BJ (cell line): ENCODE measurements around the gene RAB23. TPM values are rescaled to one million over a fixed set of nuclear protein-coding genes. Genes with fewer than 3 reads are reported as not detected.

Experiments used
- CTCF ChIA-PET: fragments of 350-600 bp; formaldehyde crosslinking; extraction: SDS; loops from one replicate; lab custom pipeline; 2021; ENCODE audit warnings: antibody characterized with exemption, inconsistent platforms; lab: Yijun Ruan, JAX
- POLR2A ChIA-PET: fragments of 300-600 bp; sonication (Branson Sonifier 250); formaldehyde crosslinking; extraction: SDS; loops from one replicate; lab custom pipeline; 2021; ENCODE audit warnings: antibody characterized with exemption; lab: Charles Lee
- DNase-seq: peaks from one replicate; pipeline ENCODE4 v3.0.0-alpha.2; 2011; ENCODE audit warnings: low read depth
- H3K27me3 ChIP-seq: 2 replicates; pipeline ENCODE4 v1.6.0; 2011; ENCODE audit warnings: low read length; ENCODE audit not compliant: control insufficient read depth, insufficient read depth
- H3K36me3 ChIP-seq: 2 replicates; pipeline ENCODE4 v1.5.1; 2011; ENCODE audit warnings: low read length; ENCODE audit not compliant: control insufficient read depth, insufficient read depth
- H3K4me3 ChIP-seq: 2 replicates; pipeline ENCODE4 v1.5.1; 2011; ENCODE audit warnings: low read depth, mild to moderate bottlenecking, control low read depth, low read length
- CTCF ChIP-seq: IDR thresholded peaks from 2 replicates; pipeline ENCODE4 v1.5.1; 2011; ENCODE audit warnings: low read depth, mild to moderate bottlenecking, control low read depth, inconsistent platforms, low read length, moderate library complexity; ENCODE audit not compliant: insufficient read depth
- polyA plus RNA-seq: library from polyadenylated mRNA; depleted of rRNA; stranded (reverse); fragments of >200 nt; gene quantifications from 2 replicates; pipeline ENCODE4 v1.2.3, GENCODE V29; 2011

RAB23 gene
- polyA plus RNA-seq, 1 experiment, result 20.6 TPM

DNA sequence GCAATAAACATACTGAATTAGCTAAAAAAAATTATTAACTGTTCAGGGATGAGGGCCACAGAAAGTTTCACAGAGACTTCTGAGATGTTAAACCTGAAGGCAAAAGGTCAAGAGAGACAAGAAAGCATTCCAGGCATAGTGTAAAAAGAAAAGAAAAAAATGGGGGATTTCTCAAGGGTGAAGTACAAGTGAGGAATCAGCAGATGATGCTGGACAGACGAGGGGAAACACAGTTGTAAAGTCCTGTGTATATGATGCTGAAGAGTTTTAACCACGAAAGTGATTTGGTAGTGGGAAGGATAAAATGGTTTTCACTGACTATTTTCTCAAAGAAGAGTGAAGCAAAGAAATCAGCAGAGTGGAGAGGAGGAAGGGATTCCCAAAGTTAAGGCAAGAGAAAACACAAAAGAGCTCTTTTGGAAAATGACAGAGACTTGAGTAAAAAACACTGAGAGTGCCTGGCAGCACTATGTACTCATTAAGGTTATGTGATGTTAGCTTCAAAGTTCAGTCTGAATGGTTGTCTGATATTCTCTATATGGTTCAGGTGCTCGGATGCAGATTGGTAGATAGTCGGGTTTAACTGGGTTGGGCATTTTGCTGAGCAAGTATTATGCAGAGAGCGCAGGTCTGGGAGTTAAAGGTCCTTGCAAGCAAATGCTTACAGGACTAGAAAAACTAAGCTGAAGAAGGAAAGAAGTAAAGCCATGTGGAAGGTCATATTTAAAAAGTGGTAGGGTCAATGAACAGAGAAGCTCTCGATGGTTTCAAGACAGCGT lies 16.4 kb downstream of the RAB23 start:
- ChIA-PET CTCF (interaction anchor here (0.9 kb wide), 2 partner anchors 11 to 16 kb away, joined by 3 read pairs; partner anchors contain the start of gene RAB23), POLR2A (no interaction called here)
- DNase-seq, result no peak
- no peak for TF ChIP-seq CTCF
- no peaks in the 10 kb centered on the region; the same call in none of the 2 replicates for H3K36me3 ChIP-seq
- no peak overlapping the region for H3K4me3 ChIP-seq
- H3K27me3 ChIP-seq, result no peaks in the 10 kb centered on the region

- DNase-seq, result no peak
- ChIA-PET CTCF (interaction anchor here (1.0 to 1.3 kb wide), 2 partner anchors 9 to 20 kb away, joined by 3 read pairs; no protein-coding TSS in a partner anchor), POLR2A (no interaction called here)
- Histone ChIP-seq H3K36me3 (peaks cover 4% of the 10 kb centered on the region), H3K4me3 (no peak overlapping the region), H3K27me3 (no peaks in the 10 kb centered on the region)
- TF ChIP-seq CTCF, result no peak
Measured at GRCh38 chr6:57201718-57202117, 20.4 kb downstream of the RAB23 start.

GRCh38 chr6:57198926-57199636 lies 23.0 kb downstream of the RAB23 start:
- ChIA-PET POLR2A (no interaction called here), CTCF (interaction anchor here (0.7 to 1.3 kb wide), 4 partner anchors 9 to 14 kb away, joined by 3 to 6 read pairs (median 4); no protein-coding TSS in a partner anchor)
- DNase-seq, result no peak
- Histone ChIP-seq H3K27me3 (no peaks in the 10 kb centered on the region), H3K4me3 (no peak overlapping the region), H3K36me3 (peaks cover 5% of the 10 kb centered on the region)
- no peak for TF ChIP-seq CTCF

GRCh38 chr6:57195457-57195856 lies 26.6 kb downstream of the RAB23 start:
- no peak for TF ChIP-seq CTCF
- CTCF ChIA-PET, result interaction anchor here (1.6 kb wide), 1 partner anchor 122 kb away, joined by 6 read pairs; the partner anchor contains the start of gene PRIM2
- DNase-seq, result no peak
- Histone ChIP-seq H3K4me3 (no peak overlapping the region), H3K36me3 (peaks cover 9% of the 10 kb centered on the region), H3K27me3 (no peaks in the 10 kb centered on the region)
- POLR2A ChIA-PET, result no interaction called here

DNA sequence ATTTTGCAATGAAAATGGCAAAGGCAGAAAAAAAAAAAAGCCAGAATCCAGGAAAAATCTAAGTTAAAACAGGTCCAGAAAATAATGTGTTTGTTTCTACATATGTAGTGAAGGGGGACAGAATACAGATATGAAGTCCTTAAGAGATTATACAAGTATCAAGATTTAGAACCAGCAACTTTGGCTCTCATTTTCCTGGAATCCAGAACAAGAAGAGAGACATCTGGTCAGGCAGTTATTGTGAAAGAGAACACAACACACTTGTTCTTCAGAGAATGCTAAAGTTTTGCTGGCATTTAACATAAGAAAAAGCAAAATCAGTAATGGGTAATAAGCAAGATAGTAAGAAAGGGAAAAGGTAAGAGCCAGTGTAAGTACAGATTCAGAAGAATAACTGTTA lies 28.9 kb downstream of the RAB23 start:
- H3K36me3 ChIP-seq, result peaks cover 5% of the 10 kb centered on the region
- CTCF ChIA-PET, result no interaction called here
- POLR2A ChIA-PET, result no interaction called here

More for the DNA sequence above, 28.9 kb downstream of the RAB23 start:
- H3K4me3 ChIP-seq, result no peak overlapping the region
- H3K27me3 ChIP-seq, result no peaks in the 10 kb centered on the region
- TF ChIP-seq CTCF, result no peak
- DNase-seq, result no peak
